Panc1 (cell line): Measurements from ENCODE around the gene PRR29.

Experiments used
- CTCF ChIP-seq: fragments of 450-650 bp; IDR thresholded peaks from 2 replicates; pipeline ENCODE4 v1.5.1; 2017; ENCODE audit warnings: mild to moderate bottlenecking
- REST ChIP-seq, 2 experiments: IDR thresholded peaks; 2 replicates each; pipeline ENCODE4 v1.6.1; 2011 to 2012; ENCODE audit warnings: low read depth in 2 of 2, control low read depth in 1 of 2, low read length in 1 of 2, mild to moderate bottlenecking in 1 of 2, moderate library complexity in 1 of 2; ENCODE audit not compliant: insufficient read depth in 1 of 2
- SIN3A ChIP-seq: IDR thresholded peaks from 2 replicates; pipeline ENCODE4 v1.6.1; 2012; ENCODE audit warnings: low read depth, mild to moderate bottlenecking, low read length, moderate library complexity, borderline replicate concordance; ENCODE audit not compliant: insufficient read depth

GRCh38 chr17:63999680-64000531, 1.8 kb downstream of the PRR29 start:
- TF ChIP-seq SIN3A, result no peak
- no peak for TF ChIP-seq REST (IDR thresholded peaks at IDR 0.05; ENCODE audit: insufficient read depth in 1 of 2, low read depth in 2 of 2, low read length in 1 of 2)
- no peak for TF ChIP-seq CTCF
